BE2C (cell line): ENCODE results near the gene GAS7.
"Not testable (repeated sequence)": the region's sequence is repeated elsewhere in the genome, so short reads cannot be mapped to it uniquely, and the experiment has no call there.

Source experiments
- DNase-seq: peaks from one replicate; pipeline ENCODE4 v3.0.0-alpha.2; 2020
- H3K27me3 ChIP-seq: fragments of 250-450 bp; sonication (Bioruptor Pico); 2 replicates; pipeline ENCODE4 v1.5.1; 2020; ENCODE audit warnings: mild to moderate bottlenecking
- H3K36me3 ChIP-seq: fragments of 250-450 bp; sonication (Bioruptor Pico); 2 replicates; pipeline ENCODE4 v1.5.1; 2020; ENCODE audit warnings: mild to moderate bottlenecking
- H3K4me1 ChIP-seq: fragments of 250-450 bp; sonication (Bioruptor Pico); 2 replicates; pipeline ENCODE4 v1.5.1; 2020
- H3K4me3 ChIP-seq: 2 replicates; pipeline ENCODE4 v1.5.1; 2011; ENCODE audit warnings: low read depth, low read length
- H3K9me3 ChIP-seq: fragments of 250-450 bp; sonication (Bioruptor Pico); 2 replicates; pipeline ENCODE4 v1.5.1; 2020
- CTCF ChIP-seq: IDR thresholded peaks from 2 replicates; pipeline ENCODE4 v1.5.1; 2012; ENCODE audit warnings: mild to moderate bottlenecking, low read depth, low read length

The GAS7 gene

GRCh38 chr17:9925457-9925856 is 272.9 kb downstream of the GAS7 start:
- Histone ChIP-seq H3K27me3 (no peaks in the 10 kb centered on the region), H3K36me3 (no peaks in the 10 kb centered on the region), H3K9me3 (no peaks in the 10 kb centered on the region), H3K4me3 (no peak overlapping the region), H3K4me1 (no peaks in the 10 kb centered on the region)
- no peak for DNase-seq
- no peak for TF ChIP-seq CTCF

- no peaks in the 10 kb centered on the region for H3K27me3 ChIP-seq
- no peaks in the 10 kb centered on the region for H3K9me3 ChIP-seq
- H3K4me3 ChIP-seq = no peak overlapping the region
- no peaks in the 10 kb centered on the region for H3K36me3 ChIP-seq
- no peaks in the 10 kb centered on the region for H3K4me1 ChIP-seq
- TF ChIP-seq CTCF = peak; percentile 70
- no peak for DNase-seq
Measured at GRCh38 chr17:9924735-9925191, 273.6 kb downstream of the GAS7 start.

- DNase-seq = no peak
- no peaks in the 10 kb centered on the region for H3K36me3 ChIP-seq
- no peak overlapping the region for H3K4me3 ChIP-seq
- H3K9me3 ChIP-seq = no peaks in the 10 kb centered on the region
- H3K27me3 ChIP-seq = no peaks in the 10 kb centered on the region
- TF ChIP-seq CTCF = no peak
- H3K4me1 ChIP-seq = no peaks in the 10 kb centered on the region
Measured at GRCh38 chr17:9922012-9922848, 276.2 kb downstream of the GAS7 start.

GRCh38 chr17:9921216-9921615 is 277.2 kb downstream of the GAS7 start:
- not testable (repeated sequence) for DNase-seq, H3K36me3 ChIP-seq, H3K27me3 ChIP-seq, H3K4me1 ChIP-seq, H3K9me3 ChIP-seq, H3K4me3 ChIP-seq

GRCh38 chr17:9918804-9919352 is 279.5 kb downstream of the GAS7 start:
- H3K27me3 ChIP-seq = no peaks in the 10 kb centered on the region
- no peaks in the 10 kb centered on the region for H3K4me1 ChIP-seq
- no peak overlapping the region for H3K4me3 ChIP-seq
- DNase-seq = no peak
- H3K36me3 ChIP-seq = no peaks in the 10 kb centered on the region
- no peak for TF ChIP-seq CTCF
- H3K9me3 ChIP-seq = no peaks in the 10 kb centered on the region

- no peaks in the 10 kb centered on the region for H3K27me3 ChIP-seq
- TF ChIP-seq CTCF = no peak
Measured at GRCh38 chr17:9918352-9918751, 280.1 kb downstream of the GAS7 start.

More at GRCh38 chr17:9918352-9918751, 280.1 kb downstream of the GAS7 start:
- Histone ChIP-seq H3K4me3 (no peak overlapping the region), H3K4me1 (no peaks in the 10 kb centered on the region), H3K9me3 (no peaks in the 10 kb centered on the region), H3K36me3 (no peaks in the 10 kb centered on the region)
- DNase-seq = no peak
